HepG2 (cell line): ENCODE results near the gene ZNF813. TPM values are rescaled to one million over a fixed set of nuclear protein-coding genes. Genes with fewer than 3 reads are reported as not detected.

Experiments used
- ARNT2 ChIP-seq: sonication (generic); formaldehyde crosslinking; IDR thresholded peaks from 2 replicates; pipeline ENCODE4 v1.8.0; 2022; ENCODE audit warnings: mild to moderate bottlenecking, low read depth, missing genetic modification reagents, moderate library complexity
- ATF5 ChIP-seq: sonication (generic); formaldehyde crosslinking; IDR thresholded peaks from 2 replicates; pipeline ENCODE4 v1.4.0; 2020; ENCODE audit warnings: mild to moderate bottlenecking, low read depth, missing genetic modification reagents
- ATRX ChIP-seq: sonication (generic); formaldehyde crosslinking; IDR thresholded peaks from 2 replicates; pipeline ENCODE4 v1.4.0; 2020; ENCODE audit warnings: missing genetic modification reagents, borderline replicate concordance
- ERF ChIP-seq: IDR thresholded peaks from 2 replicates; pipeline ENCODE4 v1.6.1; 2018; ENCODE audit warnings: missing biosample characterization, missing genetic modification reagents
- LCORL ChIP-seq, 2 experiments: fragments of 450-650 bp in 1 of 2; sonication (generic) in 1 of 2; formaldehyde crosslinking in 1 of 2; IDR thresholded peaks; 2 replicates each; pipeline versions ENCODE4 v1.5.0 to v1.6.1; 2017 to 2020; ENCODE audit warnings: antibody characterized with exemption in 1 of 2, missing genetic modification reagents in 1 of 2
- MAF1 ChIP-seq: sonication (generic); formaldehyde crosslinking; IDR thresholded peaks from 2 replicates; pipeline ENCODE4 v1.5.0; 2020; ENCODE audit warnings: missing genetic modification reagents, borderline replicate concordance
- MEIS1 ChIP-seq: sonication (generic); formaldehyde crosslinking; IDR thresholded peaks from 2 replicates; pipeline ENCODE4 v1.9.0; 2021; ENCODE audit warnings: mild to moderate bottlenecking, missing genetic modification reagents, moderate library complexity, borderline replicate concordance
- MIER2 ChIP-seq: IDR thresholded peaks from 2 replicates; pipeline ENCODE4 v1.6.1; 2016; ENCODE audit warnings: missing biosample characterization, missing genetic modification reagents
- MTA1 ChIP-seq: sonication (generic); formaldehyde crosslinking; IDR thresholded peaks from 2 replicates; pipeline ENCODE4 v1.4.0; 2020; ENCODE audit warnings: missing genetic modification reagents, mild to moderate bottlenecking, borderline replicate concordance
- MYC ChIP-seq: sonication (generic); formaldehyde crosslinking; IDR thresholded peaks from 2 replicates; pipeline ENCODE4 v1.9.0; 2021; ENCODE audit warnings: missing genetic modification reagents, borderline replicate concordance
- NFYB ChIP-seq: sonication (generic); formaldehyde crosslinking; IDR thresholded peaks from 2 replicates; pipeline ENCODE4 v1.4.0; 2020; ENCODE audit warnings: missing genetic modification reagents
- NKX3-1 ChIP-seq: sonication (generic); formaldehyde crosslinking; IDR thresholded peaks from 2 replicates; pipeline ENCODE4 v1.5.0; 2020; ENCODE audit warnings: missing genetic modification reagents
- PATZ1 ChIP-seq: sonication (generic); formaldehyde crosslinking; IDR thresholded peaks from 2 replicates; pipeline ENCODE4 v1.4.0; 2020; ENCODE audit warnings: missing genetic modification reagents
- PBX3 ChIP-seq: sonication (generic); formaldehyde crosslinking; IDR thresholded peaks from 2 replicates; pipeline ENCODE4 v1.8.1; 2023; ENCODE audit warnings: missing genetic modification reagents, inconsistent platforms, borderline replicate concordance
- SOX6 ChIP-seq, 2 experiments: fragments of 450-650 bp in 1 of 2; sonication (generic) in 1 of 2; formaldehyde crosslinking in 1 of 2; IDR thresholded peaks; 2 replicates each; pipeline versions ENCODE4 v1.4.0 to v1.6.1; 2017 to 2020; ENCODE audit warnings: antibody characterized with exemption in 1 of 2, mild to moderate bottlenecking in 1 of 2, missing genetic modification reagents in 1 of 2
- SP140L ChIP-seq: sonication (generic); formaldehyde crosslinking; IDR thresholded peaks from 2 replicates; pipeline ENCODE4 v1.4.0; 2020; ENCODE audit warnings: missing genetic modification reagents, borderline replicate concordance
- ZFAT ChIP-seq: sonication (generic); formaldehyde crosslinking; conservative IDR thresholded peaks from 2 replicates; pipeline ENCODE4 v1.8.1; 2023; ENCODE audit warnings: missing genetic modification reagents, inconsistent platforms
- ZFP36L1 ChIP-seq: sonication (generic); formaldehyde crosslinking; IDR thresholded peaks from 2 replicates; pipeline ENCODE4 v1.8.0; 2022; ENCODE audit warnings: mild to moderate bottlenecking, missing genetic modification reagents, moderate library complexity
- ZFYVE20 ChIP-seq: sonication (generic); formaldehyde crosslinking; IDR thresholded peaks from 2 replicates; pipeline ENCODE4 v1.8.0; 2023; ENCODE audit warnings: low read depth, mild to moderate bottlenecking, moderate library complexity, missing genetic modification reagents, borderline replicate concordance
- ZKSCAN1 ChIP-seq: fragments of 150-350 bp; IDR thresholded peaks from 2 replicates; pipeline ENCODE4 v1.6.1; 2014; ENCODE audit warnings: low read length
- ZNF451 ChIP-seq: sonication (generic); formaldehyde crosslinking; IDR thresholded peaks from 2 replicates; pipeline ENCODE4 v1.5.0; 2020; ENCODE audit warnings: mild to moderate bottlenecking, missing genetic modification reagents
- ZNF589 ChIP-seq: sonication (generic); formaldehyde crosslinking; conservative IDR thresholded peaks from 2 replicates; pipeline ENCODE4 v1.8.0; 2022; ENCODE audit warnings: mild to moderate bottlenecking, moderate library complexity, missing genetic modification reagents
- ZNF691 ChIP-seq: sonication (generic); formaldehyde crosslinking; IDR thresholded peaks from 2 replicates; pipeline ENCODE4 v1.4.0; 2020; ENCODE audit warnings: missing genetic modification reagents, low read depth, mild to moderate bottlenecking, borderline replicate concordance
- ZNF713 ChIP-seq: sonication (generic); formaldehyde crosslinking; IDR thresholded peaks from 2 replicates; pipeline ENCODE4 v1.4.0; 2020; ENCODE audit warnings: mild to moderate bottlenecking, missing genetic modification reagents
- polyA plus RNA-seq, 8 experiments: library from polyadenylated mRNA; depleted of rRNA in 3 of 8; stranded (reverse) in 7 of 8; unstranded in 1 of 8; fragments of >200 nt; fragmentation: Illumina TruSeq in 4 of 8; extraction: Trizol in 4 of 8; gene quantifications; 2 replicates each; pipeline versions ENCODE4 v1.2.1 to v1.2.3, GENCODE V29; 2011 to 2016; ENCODE audit warnings: low read depth in 4 of 8, missing spikeins in 1 of 8, mixed read lengths in 1 of 8; ENCODE audit not compliant: insufficient read depth in 1 of 8
- total RNA-seq, 5 experiments: library from RNA; depleted of rRNA; stranded (reverse); fragments of >200 nt; fragmentation: Illumina TruSeq; extraction: Trizol; gene quantifications; 2 replicates each; pipeline ENCODE4 v1.2.3, GENCODE V29; 2016; ENCODE audit warnings: low read depth in 1 of 5

ZNF813 gene
- total and polyA plus RNA-seq, 2 of the 13 experiments (the other 11 are each of a cell fraction or from before 2014, with no cell fraction given): 2.1 to 8.9 TPM

- TF ChIP-seq ATRX (CRISPR knock-in tag) (no peak), NFYB (CRISPR knock-in tag) (no peak), ZFP36L1 (CRISPR knock-in tag) (no peak; the same call in 1 of the 2 replicates), PATZ1 (CRISPR knock-in tag) (peak; percentile 52; the same call in 1 of the 2 replicates), ZNF589 (peak; percentile 70; the same call in 1 of the 2 replicates), NKX3-1 (CRISPR knock-in tag) (no peak), MTA1 (peak; percentile 77), MAF1 (CRISPR knock-in tag) (no peak), ZFAT (no peak), MYC (CRISPR knock-in tag) (peak; percentile 92), MEIS1 (CRISPR knock-in tag) (peak; percentile 45; the same call in 1 of the 2 replicates), ERF (CRISPR knock-in tag) (no peak), LCORL (IDR thresholded peaks at IDR 0.05) (no peak), LCORL (CRISPR knock-in tag; IDR thresholded peaks at IDR 0.05) (no peak; the same call in 1 of the 2 replicates), MIER2 (CRISPR knock-in tag) (no peak), ZNF451 (CRISPR knock-in tag) (no peak), ZNF713 (no peak), ZKSCAN1 (no peak), PBX3 (no peak), SP140L (no peak), SOX6 (IDR thresholded peaks at IDR 0.05) (no peak), SOX6 (CRISPR knock-in tag; IDR thresholded peaks at IDR 0.05) (no peak; the same call in 1 of the 2 replicates), ZNF691 (CRISPR knock-in tag) (0 out of 2 replicates have a peak, but pooled peaks have one; percentile 39), ZFYVE20 (0 out of 2 replicates have a peak, but pooled peaks have one; percentile 65), ARNT2 (CRISPR knock-in tag) (peak; percentile 44; the same call in 1 of the 2 replicates), ATF5 (CRISPR knock-in tag) (no peak; the same call in 1 of the 2 replicates)
These were observed 70.2 kb downstream of the ZNF813 start, which contains the start of gene ZNF331 (continued) for GRCh38 chr19:53537521-53538377.
